ENCODE measurements around the gene ATP6V0C.
A peak's percentile ranks its signal among the peaks of the same experiment; 100 is the strongest.
"Not testable (repeated sequence)": the region's sequence is repeated elsewhere in the genome, so short reads cannot be mapped to it uniquely, and the experiment has no call there.

Gene ATP6V0C

GRCh38 chr16:2537451-2538379 is 24.0 kb downstream of the ATP6V0C start, which contains the start of gene PDPK1:
Gene PDPK1 (plus strand): TSS chr16:2538021. CDS start chr16:2538113, 92 bp downstream.
- no peak for FAIRE-seq
- TF ChIP-seq POLR2A (IDR thresholded peaks at IDR 0.05; ENCODE audit: low read depth, low read length) = peak; percentile 67; the same call in 1 of the 2 replicates
- peak; percentile 81 for DNase-seq (ENCODE audit: insufficient read length, low spot score)

- FAIRE-seq; DNase-seq (ENCODE audit: insufficient read length, low spot score): not testable (repeated sequence)
Measured at GRCh38 chr16:2539192-2539844, 25.6 kb downstream of the ATP6V0C start.

- FAIRE-seq; DNase-seq (ENCODE audit: insufficient read length, low spot score): not testable (repeated sequence)
Measured at GRCh38 chr16:2539845-2540458, 26.2 kb downstream of the ATP6V0C start.

GRCh38 chr16:2540912-2541311 is 27.2 kb downstream of the ATP6V0C start:
- FAIRE-seq; DNase-seq (ENCODE audit: insufficient read length, low spot score): not testable (repeated sequence)

DNA sequence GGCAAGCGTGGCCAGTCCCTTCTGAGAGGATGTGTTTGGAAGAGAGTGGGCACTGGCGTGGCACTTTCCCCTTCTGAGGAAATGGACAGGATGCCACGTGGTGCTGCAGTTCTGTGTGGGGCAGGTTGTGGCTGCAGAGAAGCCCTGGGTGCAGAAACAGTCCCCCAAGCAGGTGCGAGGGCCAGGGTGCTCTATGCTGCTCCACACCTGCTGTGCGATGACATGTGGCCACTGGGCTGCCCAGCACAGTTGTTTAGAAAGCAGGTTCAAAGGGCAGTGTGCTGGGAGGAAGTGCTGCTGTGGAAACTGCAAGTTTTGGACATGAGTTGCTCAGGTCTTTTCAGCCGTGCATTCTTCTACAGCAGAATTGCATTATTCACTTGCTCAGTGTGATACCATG is 27.7 kb downstream of the ATP6V0C start:
- not testable (repeated sequence) for FAIRE-seq; DNase-seq (ENCODE audit: insufficient read length, low spot score)

GRCh38 chr16:2543771-2544170 is 30.0 kb downstream of the ATP6V0C start:
- not testable (repeated sequence) for DNase-seq (ENCODE audit: insufficient read length, low spot score); FAIRE-seq

- FAIRE-seq; DNase-seq (ENCODE audit: insufficient read length, low spot score): not testable (repeated sequence)
Measured at GRCh38 chr16:2550283-2550878, 36.6 kb downstream of the ATP6V0C start.

- not testable (repeated sequence) for DNase-seq (ENCODE audit: insufficient read length, low spot score); FAIRE-seq
Measured at GRCh38 chr16:2551420-2551889, 37.7 kb downstream of the ATP6V0C start.

DNA sequence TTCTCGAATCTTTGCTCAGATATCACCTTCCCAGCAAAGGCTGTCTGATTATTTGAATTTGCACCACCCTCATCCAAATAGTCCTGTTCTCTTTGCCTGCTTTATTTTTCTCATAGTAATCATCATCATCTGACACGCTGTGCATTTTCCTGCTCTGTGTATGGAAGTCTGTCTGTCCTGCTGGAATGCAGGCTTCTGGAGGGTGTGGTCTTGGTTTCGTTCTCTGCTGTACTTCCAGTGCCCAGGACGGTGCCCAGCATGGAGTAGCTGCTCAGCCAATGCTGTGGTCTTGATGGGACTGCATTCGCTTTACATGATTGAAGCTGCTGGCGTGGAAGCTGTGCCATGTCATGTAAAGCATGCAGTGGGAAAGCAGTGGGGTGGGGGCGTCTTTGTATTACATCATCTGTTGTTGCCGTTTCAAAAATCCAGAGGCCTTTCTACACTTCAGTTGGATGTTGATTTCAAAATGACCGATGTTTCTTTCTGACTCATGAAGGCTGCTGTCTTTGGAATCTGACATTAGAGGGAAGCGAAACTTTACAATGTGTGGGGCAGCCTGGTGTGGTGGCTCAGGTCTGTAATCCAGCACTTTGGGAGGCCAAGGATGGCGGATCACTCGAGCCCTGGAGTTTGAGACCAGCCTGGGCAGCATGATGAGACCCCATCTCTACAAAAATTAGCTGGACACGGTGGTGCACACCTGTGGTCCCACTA is 41.1 kb downstream of the ATP6V0C start:
- not testable (repeated sequence) for DNase-seq (ENCODE audit: insufficient read length, low spot score); FAIRE-seq

GRCh38 chr16:2557150-2557549 is 43.4 kb downstream of the ATP6V0C start:
- DNase-seq (ENCODE audit: insufficient read length, low spot score); FAIRE-seq: not testable (repeated sequence)

GRCh38 chr16:2560131-2560797 is 46.5 kb downstream of the ATP6V0C start:
- DNase-seq (ENCODE audit: insufficient read length, low spot score); FAIRE-seq: not testable (repeated sequence)

DNA sequence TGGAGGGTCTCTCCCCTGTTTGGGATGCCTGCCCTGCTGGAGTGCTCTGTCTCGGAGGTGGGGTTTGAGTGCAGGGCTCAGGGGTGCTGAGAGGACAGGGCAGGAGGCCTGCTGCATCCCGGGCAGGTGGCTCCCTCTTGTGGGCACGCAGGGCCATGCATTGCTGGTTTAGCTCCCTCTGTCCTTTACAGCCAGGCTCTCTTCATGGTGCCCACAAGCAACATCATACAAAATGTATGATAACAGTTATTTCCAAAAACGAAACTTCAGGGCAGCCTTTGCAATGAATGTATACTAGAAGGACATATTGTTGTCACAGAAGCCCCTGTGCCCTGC is 47.0 kb downstream of the ATP6V0C start:
- not testable (repeated sequence) for DNase-seq (ENCODE audit: insufficient read length, low spot score)
- FAIRE-seq = peak; percentile 60

DNA sequence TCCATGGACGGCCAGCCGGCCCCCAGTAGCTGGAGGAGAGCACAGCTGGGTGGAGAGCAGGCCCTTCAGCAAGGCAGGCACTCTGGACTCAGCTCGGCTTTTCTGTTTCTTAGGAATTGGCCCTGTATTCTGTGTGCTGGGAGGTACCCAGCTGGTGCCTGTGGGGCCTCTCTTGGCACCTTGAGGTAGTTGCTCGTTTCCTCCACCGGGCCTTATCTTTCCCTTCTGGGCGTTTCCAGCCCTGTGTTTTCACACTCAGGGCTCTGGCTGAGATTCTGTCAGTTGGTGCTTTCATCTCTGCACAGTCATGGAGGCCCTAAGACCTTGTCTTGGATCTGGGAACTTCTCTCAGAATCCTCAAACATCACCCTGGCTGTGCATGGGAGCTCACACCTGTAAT is 53.8 kb downstream of the ATP6V0C start:
- FAIRE-seq; DNase-seq (ENCODE audit: insufficient read length, low spot score): not testable (repeated sequence)

- DNase-seq (ENCODE audit: insufficient read length, low spot score) = not testable (repeated sequence)
Measured at GRCh38 chr16:2568573-2568972, 54.8 kb downstream of the ATP6V0C start.

More at GRCh38 chr16:2568573-2568972, 54.8 kb downstream of the ATP6V0C start:
- FAIRE-seq = not testable (repeated sequence)
